Activated naive CD8-positive, alpha-beta T cell treated with anti-CD3 and anti-CD28 coated beads, Interleukin-2, amount 10 ng/mL, durations not matched to agents 7 days and 5 days (primary cell): ENCODE results near the gene USP13. TPM values are rescaled to one million over a fixed set of nuclear protein-coding genes. Genes with fewer than 3 reads are reported as not detected.
"Not testable (repeated sequence)": the region's sequence is repeated elsewhere in the genome, so short reads cannot be mapped to it uniquely, and the experiment has no call there.

Experiments used
- ATAC-seq: fragments of 150-1000 bp; cut with Tn5 transposase; one replicate; pipeline ENCODE4 v1.10.0; 2021; ENCODE audit warnings: low read depth, moderate library complexity
- POLR2A ChIA-PET: fragments of 350-600 bp; sonication (Branson Sonifier 250); formaldehyde crosslinking; loops from one replicate; lab custom pipeline; 2021; ENCODE audit warnings: antibody characterized with exemption; lab: Charles Lee
- DNase-seq: peaks from one replicate; pipeline ENCODE4 v3.0.0; 2021
- H3K27ac Mint-ChIP-seq: one replicate; pipeline ENCODE4 v1.8.0; 2022; ENCODE audit warnings: mild to moderate bottlenecking, mixed read lengths
- H3K27me3 Mint-ChIP-seq: one replicate; pipeline ENCODE4 v1.8.0; 2022; ENCODE audit warnings: mild to moderate bottlenecking, moderate library complexity, mixed read lengths
- H3K36me3 Mint-ChIP-seq: one replicate; pipeline ENCODE4 v1.8.0; 2021; ENCODE audit warnings: mild to moderate bottlenecking, mixed read lengths
- H3K4me1 Mint-ChIP-seq: one replicate; pipeline ENCODE4 v1.8.0; 2021; ENCODE audit warnings: mixed read lengths
- H3K4me3 Mint-ChIP-seq: one replicate; pipeline ENCODE4 v1.8.0; 2022; ENCODE audit warnings: mild to moderate bottlenecking, moderate library complexity, mixed read lengths
- H3K9me3 Mint-ChIP-seq: one replicate; pipeline ENCODE4 v1.8.0; 2021; ENCODE audit warnings: mixed read lengths
- total RNA-seq, 2 experiments: library from RNA; stranded (reverse); gene quantifications; one replicate each; pipeline ENCODE4 v1.2.3, GENCODE V29; 2021

Gene USP13
- total RNA-seq, 2 experiments from 2014 or later = 7.1 to 8.4 TPM

DNA sequence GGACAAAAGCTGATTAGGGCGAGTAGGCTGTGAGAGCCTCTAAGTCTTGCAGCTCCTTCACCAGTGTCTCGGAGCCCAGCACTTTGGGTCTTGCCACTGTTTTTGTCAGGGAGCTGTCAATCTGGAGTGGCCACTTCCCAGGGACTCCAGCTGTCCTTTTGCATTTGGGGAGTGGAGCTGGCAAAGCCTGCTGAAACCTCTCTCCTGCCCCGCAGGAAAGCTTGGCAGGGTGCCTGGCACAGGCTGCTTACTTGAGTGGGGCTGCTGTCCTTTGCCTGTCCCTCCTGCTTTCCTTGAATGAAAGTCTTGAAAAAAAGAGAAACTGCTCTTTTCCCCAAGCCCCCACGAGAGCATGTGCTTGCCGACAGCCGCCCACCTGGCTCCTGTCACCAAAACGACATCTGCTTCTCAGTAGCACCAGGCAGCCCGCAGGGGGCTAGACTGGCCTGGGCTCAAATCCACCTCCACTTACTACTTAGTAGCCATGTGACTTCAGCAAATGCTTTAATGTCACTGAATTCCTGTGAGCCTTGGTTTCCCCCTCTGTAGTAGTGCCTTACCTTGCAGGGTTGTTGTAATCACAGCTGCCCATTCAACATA lies 13.7 kb downstream of the USP13 start:
- Mint-ChIP-seq H3K4me3 (no peak overlapping the region), H3K27me3 (no peaks in the 10 kb centered on the region), H3K36me3 (no peaks in the 10 kb centered on the region), H3K27ac (no peak overlapping the region), H3K9me3 (no peaks in the 10 kb centered on the region), H3K4me1 (peaks cover 5% of the 10 kb centered on the region)
- POLR2A ChIA-PET = no interaction called here
- DNase-seq (no peak), ATAC-seq (no peak)

DNA sequence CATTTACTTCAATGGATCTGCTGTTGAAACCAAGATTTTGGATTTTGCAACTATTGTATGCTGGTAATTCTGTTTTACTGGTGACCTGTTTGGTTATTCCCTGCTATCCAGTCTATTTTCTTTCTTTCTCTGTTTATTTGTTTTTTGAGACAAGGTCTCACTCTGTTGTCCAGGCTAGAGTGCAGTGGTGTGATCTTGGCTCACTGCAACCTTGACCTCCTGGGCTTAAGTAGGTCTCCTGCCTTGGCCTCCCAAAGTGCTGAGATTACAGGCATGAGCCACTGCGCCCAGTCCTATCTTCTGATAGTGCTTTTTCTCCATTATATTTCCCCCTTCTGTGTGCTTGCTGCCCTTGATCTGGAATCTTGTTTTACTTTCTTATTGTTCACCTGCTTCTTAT lies 15.6 kb downstream of the USP13 start:
- POLR2A ChIA-PET = no interaction called here
- no peak overlapping the region for H3K27ac Mint-ChIP-seq
- no peak for DNase-seq
- no peaks in the 10 kb centered on the region for H3K27me3 Mint-ChIP-seq
- H3K36me3 Mint-ChIP-seq = no peaks in the 10 kb centered on the region
- ATAC-seq = no peak
- H3K4me3 Mint-ChIP-seq = no peak overlapping the region
- H3K9me3 Mint-ChIP-seq = no peaks in the 10 kb centered on the region
- peaks cover 5% of the 10 kb centered on the region for H3K4me1 Mint-ChIP-seq

DNA sequence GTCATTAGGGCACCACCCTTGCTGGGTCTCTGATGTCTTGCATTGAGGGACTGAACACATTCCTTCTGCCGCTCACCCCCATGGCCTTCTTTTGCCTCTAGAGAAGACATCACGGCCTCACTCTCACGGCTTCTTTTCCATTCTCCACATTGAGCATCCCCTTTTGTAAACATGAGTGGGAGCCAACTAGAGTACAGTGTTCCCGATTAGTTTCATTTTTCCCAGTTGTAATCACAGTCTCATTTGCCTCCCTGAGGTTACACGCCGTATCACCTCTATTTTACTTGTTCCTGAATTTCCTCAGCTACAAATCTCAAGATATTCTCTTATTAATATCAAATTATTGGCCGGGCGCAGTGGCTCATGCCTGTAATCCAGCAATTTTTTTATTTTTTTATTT lies 17.5 kb downstream of the USP13 start:
- POLR2A ChIA-PET = no interaction called here
- H3K4me1 Mint-ChIP-seq = peaks cover 4% of the 10 kb centered on the region
- H3K4me3 Mint-ChIP-seq = no peak overlapping the region
- H3K27ac Mint-ChIP-seq = no peak overlapping the region
- H3K36me3 Mint-ChIP-seq = no peaks in the 10 kb centered on the region
- ATAC-seq (no peak), DNase-seq (no peak)
- H3K9me3 Mint-ChIP-seq = no peaks in the 10 kb centered on the region
- H3K27me3 Mint-ChIP-seq = no peaks in the 10 kb centered on the region

DNA sequence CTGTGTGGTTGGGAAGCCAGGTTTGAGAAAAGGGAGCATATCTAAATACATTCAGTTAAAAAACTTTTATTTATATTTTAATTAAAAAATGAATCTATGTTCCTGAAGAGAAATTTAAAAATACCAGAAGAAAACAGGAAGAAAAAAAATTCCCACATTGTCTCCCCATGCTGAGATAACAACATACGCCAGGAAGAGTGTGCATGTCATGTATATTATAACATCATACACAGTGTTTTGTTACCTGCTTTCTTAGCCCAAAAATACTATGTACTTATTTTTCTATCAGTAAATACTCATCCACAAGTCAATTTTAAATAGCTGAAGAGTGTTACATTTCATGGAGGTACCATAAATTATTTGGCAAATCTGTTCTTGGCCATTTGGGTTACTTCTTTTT lies 18.5 kb downstream of the USP13 start:
- DNase-seq = no peak
- H3K4me1 Mint-ChIP-seq = peaks cover 4% of the 10 kb centered on the region
- H3K9me3 Mint-ChIP-seq = no peaks in the 10 kb centered on the region
- no peak for ATAC-seq
- no peaks in the 10 kb centered on the region for H3K27me3 Mint-ChIP-seq
- POLR2A ChIA-PET = no interaction called here
- no peak overlapping the region for H3K4me3 Mint-ChIP-seq
- H3K36me3 Mint-ChIP-seq = no peaks in the 10 kb centered on the region
- H3K27ac Mint-ChIP-seq = no peak overlapping the region

DNA sequence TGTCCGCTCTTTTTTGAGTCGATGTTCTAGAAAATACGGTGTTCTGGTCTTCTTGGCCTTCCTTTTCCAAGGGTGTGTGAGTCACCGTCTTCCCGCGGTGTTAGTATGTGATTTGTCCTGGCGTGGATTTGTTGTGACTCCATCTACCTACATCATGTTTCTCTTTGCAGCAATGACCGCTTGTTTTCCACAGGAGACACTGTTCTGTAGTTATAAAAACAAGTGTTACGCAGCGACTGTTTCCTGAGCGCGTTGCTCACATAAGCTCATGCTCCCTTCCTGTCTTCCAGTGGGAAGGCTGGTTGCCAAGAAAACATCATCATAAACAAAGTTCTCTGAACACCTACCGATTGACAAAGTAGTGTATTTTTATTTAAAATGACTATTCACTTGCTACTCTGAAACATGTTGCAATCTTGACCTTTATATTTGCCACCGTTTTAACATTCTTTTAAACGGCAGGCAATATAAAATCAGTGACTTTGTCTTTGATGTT lies 19.0 kb downstream of the USP13 start:
- Mint-ChIP-seq H3K27ac (no peak overlapping the region), H3K4me3 (no peak overlapping the region), H3K27me3 (no peaks in the 10 kb centered on the region), H3K9me3 (no peaks in the 10 kb centered on the region), H3K36me3 (no peaks in the 10 kb centered on the region), H3K4me1 (peaks cover 4% of the 10 kb centered on the region)
- DNase-seq (no peak), ATAC-seq (no peak)
- POLR2A ChIA-PET = no interaction called here

DNA sequence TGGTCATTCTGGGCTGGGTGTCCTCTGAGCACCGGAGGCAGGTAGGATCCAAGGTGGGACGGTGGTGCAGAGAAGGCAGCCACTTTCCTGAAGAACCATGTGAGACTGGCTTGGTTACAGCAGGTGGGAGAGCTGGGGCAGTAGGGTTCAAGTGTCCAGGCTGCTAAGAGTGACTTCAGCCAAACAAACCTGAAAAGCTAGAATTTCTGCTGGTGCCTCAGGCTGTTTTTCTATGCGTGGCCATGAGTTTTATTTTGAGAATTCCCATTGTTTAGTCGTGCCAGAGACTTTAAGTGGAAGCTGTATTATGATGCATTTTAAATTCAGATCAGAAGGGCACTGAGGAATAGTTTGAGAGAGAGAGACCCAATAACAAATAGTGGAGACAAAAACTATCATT lies 20.1 kb downstream of the USP13 start:
- no peaks in the 10 kb centered on the region for H3K36me3 Mint-ChIP-seq
- no peak overlapping the region for H3K27ac Mint-ChIP-seq
- H3K4me1 Mint-ChIP-seq = peaks cover 4% of the 10 kb centered on the region
- H3K4me3 Mint-ChIP-seq = no peak overlapping the region
- DNase-seq = no peak
- H3K9me3 Mint-ChIP-seq = no peaks in the 10 kb centered on the region
- POLR2A ChIA-PET = no interaction called here
- H3K27me3 Mint-ChIP-seq = no peaks in the 10 kb centered on the region
- ATAC-seq = no peak

DNA sequence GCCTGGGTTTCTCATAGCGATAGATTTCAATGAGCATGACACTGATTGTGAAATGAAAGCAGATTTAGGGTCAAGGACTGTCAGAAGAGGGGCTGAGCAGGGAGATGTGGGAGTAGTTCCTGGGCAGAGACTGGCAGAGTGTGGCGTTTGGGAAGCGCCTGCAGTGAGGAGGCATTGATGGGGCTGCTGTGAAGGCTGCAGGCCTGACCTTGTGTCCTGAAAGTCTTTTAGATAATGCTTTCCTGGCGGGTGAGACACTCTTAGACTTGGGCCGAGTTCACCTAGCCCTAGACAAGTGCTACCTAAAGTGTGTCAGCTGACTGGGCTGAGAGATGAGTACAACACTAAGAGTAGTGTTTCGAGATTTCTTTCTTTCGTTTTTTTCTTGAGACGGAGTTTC lies 20.7 kb downstream of the USP13 start:
- Mint-ChIP-seq H3K4me3 (no peak overlapping the region), H3K27ac (no peak overlapping the region), H3K9me3 (no peaks in the 10 kb centered on the region), H3K36me3 (no peaks in the 10 kb centered on the region), H3K27me3 (no peaks in the 10 kb centered on the region), H3K4me1 (peaks cover 4% of the 10 kb centered on the region)
- DNase-seq (no peak), ATAC-seq (no peak)
- POLR2A ChIA-PET = no interaction called here

DNA sequence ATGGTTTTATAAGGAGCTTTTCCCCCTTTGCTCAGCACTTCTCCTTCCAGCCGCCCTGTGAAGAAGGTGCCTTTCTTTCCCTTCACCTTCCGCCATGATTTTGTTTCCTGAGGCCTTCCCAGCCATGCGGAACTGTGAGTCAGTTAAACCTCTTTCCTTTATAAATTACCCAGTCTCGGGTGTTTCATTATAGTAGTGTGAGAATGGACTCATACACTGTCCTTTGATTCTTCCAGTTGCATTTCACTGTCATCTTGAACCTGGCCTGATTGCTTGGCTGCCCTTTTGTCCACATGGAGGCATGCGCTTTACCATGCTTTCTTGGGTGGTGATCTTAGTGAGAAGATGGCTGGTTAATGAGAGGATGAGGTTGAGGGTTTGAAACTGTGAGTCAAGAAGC lies 23.2 kb downstream of the USP13 start:
- DNase-seq = no peak
- POLR2A ChIA-PET = no interaction called here
- no peak for ATAC-seq
- no peak overlapping the region for H3K4me3 Mint-ChIP-seq
- no peaks in the 10 kb centered on the region for H3K27me3 Mint-ChIP-seq
- peaks cover 2% of the 10 kb centered on the region for H3K4me1 Mint-ChIP-seq
- no peaks in the 10 kb centered on the region for H3K9me3 Mint-ChIP-seq
- H3K36me3 Mint-ChIP-seq = no peaks in the 10 kb centered on the region
- H3K27ac Mint-ChIP-seq = no peak overlapping the region

DNA sequence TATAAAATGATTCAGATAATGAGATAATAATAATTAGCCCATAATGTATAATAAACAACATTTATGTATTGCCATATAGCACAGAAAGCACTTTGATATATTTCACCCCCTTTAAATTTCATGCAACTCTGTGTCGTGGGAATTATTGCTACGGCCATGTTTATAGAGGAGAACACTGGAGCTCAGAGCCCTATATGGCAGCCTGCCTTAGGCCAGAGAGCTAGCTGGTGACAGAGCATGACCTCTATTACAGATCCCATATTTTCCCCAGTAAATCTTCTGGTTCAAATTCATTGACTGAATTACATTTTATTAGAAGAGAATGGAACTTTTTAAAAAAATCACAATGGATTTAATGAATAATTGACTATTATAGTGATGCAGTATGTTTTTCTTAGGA lies 25.0 kb downstream of the USP13 start:
- H3K36me3 Mint-ChIP-seq = no peaks in the 10 kb centered on the region
- peaks cover 2% of the 10 kb centered on the region for H3K4me1 Mint-ChIP-seq
- no peaks in the 10 kb centered on the region for H3K9me3 Mint-ChIP-seq
- no peak for DNase-seq
- H3K4me3 Mint-ChIP-seq = no peak overlapping the region
- no peaks in the 10 kb centered on the region for H3K27me3 Mint-ChIP-seq
- POLR2A ChIA-PET = no interaction called here
- H3K27ac Mint-ChIP-seq = no peak overlapping the region
- no peak for ATAC-seq

DNA sequence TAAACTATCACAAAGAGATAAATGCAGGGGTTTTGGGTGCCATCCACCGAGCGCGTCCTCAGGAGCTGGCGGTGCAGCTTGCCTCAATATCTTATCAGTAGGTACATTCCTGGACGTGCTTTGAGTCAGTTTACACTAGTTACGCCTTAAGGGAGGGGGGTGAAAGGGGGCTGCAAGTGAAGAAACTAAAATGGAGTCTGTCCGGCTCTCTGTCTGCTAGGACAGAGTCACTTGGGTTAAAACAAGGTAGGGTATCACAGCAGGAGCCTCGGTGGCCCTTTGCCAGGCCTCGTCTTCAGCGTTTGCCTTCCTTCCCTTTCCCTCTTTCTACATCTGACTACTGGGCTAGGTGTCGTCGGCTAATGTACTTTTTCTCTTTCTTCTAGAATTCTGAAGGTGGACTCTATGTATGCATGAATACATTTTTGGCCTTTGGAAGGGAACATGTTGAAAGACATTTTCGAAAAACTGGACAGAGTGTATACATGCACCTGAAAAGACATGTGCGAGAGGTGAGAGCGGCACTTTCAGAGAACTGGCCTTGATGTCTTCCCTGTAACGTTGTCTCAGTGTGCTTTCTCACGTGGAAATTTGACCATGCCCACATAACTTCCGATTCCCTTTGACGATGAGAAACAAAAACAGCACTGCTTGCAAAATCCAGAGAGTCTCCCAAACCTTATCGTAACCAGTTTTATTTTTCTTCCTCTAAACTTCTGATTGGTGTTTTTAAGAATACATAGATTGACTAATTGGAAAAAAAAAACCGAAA lies 28.8 kb downstream of the USP13 start:
- no peak for DNase-seq
- Mint-ChIP-seq H3K4me3 (no peak overlapping the region), H3K4me1 (no peaks in the 10 kb centered on the region), H3K27me3 (no peaks in the 10 kb centered on the region), H3K9me3 (no peaks in the 10 kb centered on the region), H3K36me3 (peaks cover 4% of the 10 kb centered on the region), H3K27ac (no peak overlapping the region)
- POLR2A ChIA-PET = no interaction called here
- ATAC-seq = no peak

DNA sequence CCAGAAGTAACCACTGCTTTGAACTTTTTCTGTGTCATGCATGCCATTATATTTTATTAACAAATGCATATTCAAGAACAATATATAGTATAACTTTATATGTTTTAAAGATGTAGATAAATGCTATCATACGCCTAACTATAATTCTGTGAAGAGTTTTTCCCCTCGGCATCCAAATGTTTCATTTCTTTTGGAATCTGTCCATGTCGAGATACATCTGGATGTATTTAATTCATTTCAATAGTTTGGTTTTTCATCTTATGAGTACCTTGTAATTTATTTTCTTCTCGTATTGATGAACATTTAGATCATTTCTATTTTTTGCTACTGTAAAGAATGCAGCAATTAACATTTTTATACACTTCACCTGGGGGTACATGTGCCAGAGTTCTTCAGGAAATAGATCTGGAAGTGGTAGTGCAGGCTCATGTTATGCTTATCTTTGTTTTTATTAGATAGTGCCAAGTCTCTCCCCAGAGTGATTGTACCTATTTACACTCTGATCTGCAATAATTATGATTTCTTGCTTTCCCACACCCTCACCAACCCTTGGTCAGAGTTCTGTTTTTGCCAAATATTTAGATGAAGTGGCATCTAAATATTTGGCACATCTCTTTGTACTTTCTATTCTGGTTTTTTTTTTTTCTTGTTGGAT lies 29.7 kb downstream of the USP13 start:
- DNase-seq (no peak), ATAC-seq (no peak)
- H3K27ac Mint-ChIP-seq = no peak overlapping the region
- no peak overlapping the region for H3K4me3 Mint-ChIP-seq
- POLR2A ChIA-PET = no interaction called here
- peaks cover 4% of the 10 kb centered on the region for H3K36me3 Mint-ChIP-seq
- H3K27me3 Mint-ChIP-seq = no peaks in the 10 kb centered on the region
- no peaks in the 10 kb centered on the region for H3K4me1 Mint-ChIP-seq
- no peaks in the 10 kb centered on the region for H3K9me3 Mint-ChIP-seq

DNA sequence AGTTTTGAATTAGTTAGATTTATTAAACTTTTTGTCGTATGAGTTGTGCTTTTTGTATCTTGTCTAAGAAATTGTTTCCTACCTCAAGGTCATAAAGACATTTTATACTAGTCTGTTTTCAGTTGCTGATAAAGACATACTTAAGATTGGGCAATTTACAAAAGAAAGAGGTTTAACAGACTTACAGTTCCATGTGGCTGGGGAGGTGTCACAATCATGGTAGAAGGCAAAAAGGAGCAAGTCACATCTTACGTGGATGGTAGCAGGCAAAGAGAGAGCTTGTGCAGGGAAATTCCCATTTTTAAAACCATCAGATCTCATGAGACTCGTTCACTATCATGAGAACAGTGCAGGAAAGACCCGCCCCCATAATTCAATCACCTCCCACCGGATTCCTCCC lies 30.4 kb downstream of the USP13 start:
- H3K36me3 Mint-ChIP-seq, POLR2A ChIA-PET, H3K4me3 Mint-ChIP-seq: not testable (repeated sequence)

DNA sequence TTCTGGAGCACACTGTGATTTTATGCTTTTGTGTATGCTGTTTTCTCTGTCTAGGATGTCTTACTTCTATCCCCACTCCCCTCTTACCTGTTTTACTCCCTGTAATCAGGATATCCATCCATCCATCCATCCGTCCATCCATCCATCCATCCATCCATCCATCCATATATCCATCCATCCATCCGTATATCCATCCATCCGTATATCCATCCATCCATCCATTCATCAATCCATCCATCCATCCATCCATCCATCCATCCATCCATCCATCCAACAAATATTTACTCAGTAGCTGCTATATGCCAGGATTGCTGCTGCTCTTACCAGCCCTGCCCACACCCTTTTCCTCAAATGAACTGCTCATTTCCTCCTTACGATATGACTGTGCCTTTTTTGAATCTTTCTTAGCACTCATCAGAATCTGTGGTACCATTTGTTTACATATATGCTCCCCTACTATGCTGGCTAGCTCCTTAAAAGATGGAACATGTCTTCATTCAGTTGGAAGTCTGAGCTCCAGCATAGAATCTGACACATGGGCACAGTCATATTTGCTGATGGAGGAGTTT lies 35.2 kb downstream of the USP13 start:
- H3K36me3 Mint-ChIP-seq = peaks cover 9% of the 10 kb centered on the region
- ATAC-seq = no peak
- DNase-seq = no peak
- no peak overlapping the region for H3K4me3 Mint-ChIP-seq
- peaks cover 2% of the 10 kb centered on the region for H3K4me1 Mint-ChIP-seq
- POLR2A ChIA-PET = no interaction called here
- no peaks in the 10 kb centered on the region for H3K9me3 Mint-ChIP-seq
- H3K27me3 Mint-ChIP-seq = no peaks in the 10 kb centered on the region
- H3K27ac Mint-ChIP-seq = no peak overlapping the region

More for the DNA sequence above, 30.4 kb downstream of the USP13 start:
- ATAC-seq, H3K27me3 Mint-ChIP-seq, H3K27ac Mint-ChIP-seq, H3K4me1 Mint-ChIP-seq, DNase-seq, H3K9me3 Mint-ChIP-seq: not testable (repeated sequence)
